Uterus (tissue), 2 donors: ENCODE results near the gene IL1RL1.

ENCODE experiments used
- CTCF ChIP-seq, 4 experiments: fragments of 200-600 bp in 2 of 4; fragments of 450-650 bp in 2 of 4; sonication (generic) in 2 of 4; IDR thresholded peaks; one replicate each; pipeline ENCODE4 v1.5.1; 2016 to 2019; ENCODE audit warnings: antibody characterized with exemption in 4 of 4, mild to moderate bottlenecking in 2 of 4, moderate library complexity in 1 of 4
- POLR2A ChIP-seq, 2 donors: fragments of 450-650 bp; IDR thresholded peaks; one replicate each; pipeline ENCODE4 v1.6.1; 2016; ENCODE audit warnings: antibody characterized with exemption in 2 of 2, mild to moderate bottlenecking in 1 of 2, moderate library complexity in 1 of 2

DNA sequence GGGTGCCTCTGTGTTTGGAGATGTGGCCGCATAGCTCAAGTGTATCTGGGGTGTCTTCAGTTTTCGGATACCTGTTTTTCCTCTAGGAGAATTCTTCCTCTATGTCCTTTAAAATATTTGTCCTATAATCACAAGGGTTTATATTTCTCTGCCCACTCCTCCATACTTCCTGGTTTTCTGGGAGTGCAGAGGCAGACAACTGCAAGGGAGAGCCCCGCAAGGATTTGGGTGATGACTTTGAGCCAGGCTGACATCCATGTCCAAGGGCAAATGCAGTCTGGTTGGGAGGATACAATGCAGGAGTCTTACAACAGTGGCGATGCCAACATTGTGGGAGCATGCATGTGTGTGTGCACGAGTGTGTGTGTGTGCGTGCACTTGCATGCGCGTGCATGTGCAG, 2.1 kb downstream of the IL1RL1 start:
- TF ChIP-seq CTCF (IDR thresholded peaks at IDR 0.05) (no peak), POLR2A (IDR thresholded peaks at IDR 0.05) (no peak)
